ENCODE measurements around the gene GPR37.

The GPR37 gene

GRCh38 chr7:124765401-124766352 lies at the start of gene GPR37:
TSS of gene GPR37 (minus strand) at chr7:124765792. CDS start at chr7:124764976, 816 bp downstream.
- in situ Hi-C loops (cut with HindIII; ENCODE audit: low sequenced_read_pairs): no loop called here

- in situ Hi-C loops (cut with HindIII; ENCODE audit: low sequenced_read_pairs): no loop called here
Measured at GRCh38 chr7:124813994-124814798, 48.6 kb upstream of the GPR37 start.

- in situ Hi-C loops (cut with HindIII; ENCODE audit: low sequenced_read_pairs): no loop called here
Measured at GRCh38 chr7:124812764-124813163, 47.2 kb upstream of the GPR37 start.

GRCh38 chr7:124811341-124811740 lies 45.7 kb upstream of the GPR37 start:
- in situ Hi-C loops (cut with HindIII; ENCODE audit: low sequenced_read_pairs): no loop called here

- in situ Hi-C loops (cut with HindIII; ENCODE audit: low sequenced_read_pairs): no loop called here
Measured at GRCh38 chr7:124810605-124811004, 45.0 kb upstream of the GPR37 start.

- in situ Hi-C loops (cut with HindIII; ENCODE audit: low sequenced_read_pairs): no loop called here
Measured at GRCh38 chr7:124808206-124808605, 42.6 kb upstream of the GPR37 start.

- in situ Hi-C loops (cut with HindIII; ENCODE audit: low sequenced_read_pairs): no loop called here
Measured at GRCh38 chr7:124801330-124801895, 35.8 kb upstream of the GPR37 start.

- in situ Hi-C loops (cut with HindIII; ENCODE audit: low sequenced_read_pairs): no loop called here
Measured at GRCh38 chr7:124800386-124800785, 34.8 kb upstream of the GPR37 start.

GRCh38 chr7:124799448-124799847 lies 33.9 kb upstream of the GPR37 start:
- in situ Hi-C loops (cut with HindIII; ENCODE audit: low sequenced_read_pairs): no loop called here

GRCh38 chr7:124796771-124797170 lies 31.2 kb upstream of the GPR37 start:
- in situ Hi-C loops (cut with HindIII; ENCODE audit: low sequenced_read_pairs): no loop called here

- in situ Hi-C loops (cut with HindIII; ENCODE audit: low sequenced_read_pairs): no loop called here
Measured at GRCh38 chr7:124792696-124793095, 27.1 kb upstream of the GPR37 start.

GRCh38 chr7:124792002-124792401 lies 26.4 kb upstream of the GPR37 start:
- in situ Hi-C loops (cut with HindIII; ENCODE audit: low sequenced_read_pairs): no loop called here

GRCh38 chr7:124791426-124791825 lies 25.8 kb upstream of the GPR37 start:
- in situ Hi-C loops (cut with HindIII; ENCODE audit: low sequenced_read_pairs): no loop called here

- in situ Hi-C loops (cut with HindIII; ENCODE audit: low sequenced_read_pairs): no loop called here
Measured at GRCh38 chr7:124790645-124791044, 25.1 kb upstream of the GPR37 start.

GRCh38 chr7:124785994-124786393 lies 20.4 kb upstream of the GPR37 start:
- in situ Hi-C loops (cut with HindIII; ENCODE audit: low sequenced_read_pairs): no loop called here

GRCh38 chr7:124784879-124785818 lies 19.6 kb upstream of the GPR37 start:
- in situ Hi-C loops (cut with HindIII; ENCODE audit: low sequenced_read_pairs): no loop called here

GRCh38 chr7:124783271-124783670 lies 17.7 kb upstream of the GPR37 start:
- in situ Hi-C loops (cut with HindIII; ENCODE audit: low sequenced_read_pairs): no loop called here

- in situ Hi-C loops (cut with HindIII; ENCODE audit: low sequenced_read_pairs): no loop called here
Measured at GRCh38 chr7:124781907-124782734, 16.5 kb upstream of the GPR37 start.

GRCh38 chr7:124781418-124781817 lies 15.8 kb upstream of the GPR37 start:
- in situ Hi-C loops (cut with HindIII; ENCODE audit: low sequenced_read_pairs): no loop called here
